ENCODE data around the gene PSMD6.

The PSMD6 gene

GRCh38 chr3:63972196-63972595, 51.1 kb downstream of the PSMD6 start:
- H3K4me1 ChIP-seq (ENCODE audit: insufficient read depth, insufficient read length) = peaks cover 4% of the 10 kb centered on the region
- no peak for DNase-seq (ENCODE audit: low read depth, low spot score)
- H3K4me3 ChIP-seq (ENCODE audit: insufficient read length, low read depth) = no peak overlapping the region
- H3K27me3 ChIP-seq (ENCODE audit: insufficient read depth, insufficient read length) = no peaks in the 10 kb centered on the region
- no peak overlapping the region for H3K9ac ChIP-seq (ENCODE audit: insufficient read length, low read depth)
- TF ChIP-seq SUZ12 (IDR thresholded peaks at IDR 0.05; ENCODE audit: extremely low read depth, insufficient read depth, insufficient read length) (no peak), YY1 (IDR thresholded peaks at IDR 0.05; ENCODE audit: insufficient read depth, insufficient read length) (no peak), ZNF274 (IDR thresholded peaks at IDR 0.05; ENCODE audit: low read depth, low read length) (no peak)
- H3K9me3 ChIP-seq (ENCODE audit: insufficient read depth, low read length) = no peaks in the 10 kb centered on the region
- peaks cover 12% of the 10 kb centered on the region for H3K36me3 ChIP-seq (ENCODE audit: insufficient read depth, insufficient read length, low read length)

GRCh38 chr3:63970631-63971475, 52.4 kb downstream of the PSMD6 start:
- Histone ChIP-seq H3K4me3 (ENCODE audit: insufficient read length, low read depth) (no peak overlapping the region), H3K36me3 (ENCODE audit: insufficient read depth, insufficient read length, low read length) (peaks cover 12% of the 10 kb centered on the region), H3K27me3 (ENCODE audit: insufficient read depth, insufficient read length) (no peaks in the 10 kb centered on the region), H3K4me1 (ENCODE audit: insufficient read depth, insufficient read length) (peaks cover 4% of the 10 kb centered on the region), H3K9me3 (ENCODE audit: insufficient read depth, low read length) (no peaks in the 10 kb centered on the region), H3K9ac (ENCODE audit: insufficient read length, low read depth) (no peak overlapping the region)
- no peak for DNase-seq (ENCODE audit: low read depth, low spot score)
- TF ChIP-seq YY1 (IDR thresholded peaks at IDR 0.05; ENCODE audit: insufficient read depth, insufficient read length) (no peak), ZNF274 (IDR thresholded peaks at IDR 0.05; ENCODE audit: low read depth, low read length) (no peak), SUZ12 (IDR thresholded peaks at IDR 0.05; ENCODE audit: extremely low read depth, insufficient read depth, insufficient read length) (no peak)

GRCh38 chr3:63969876-63970275, 53.4 kb downstream of the PSMD6 start:
- H3K4me3 ChIP-seq (ENCODE audit: insufficient read length, low read depth) = no peak overlapping the region
- H3K36me3 ChIP-seq (ENCODE audit: insufficient read depth, insufficient read length, low read length) = peaks cover 12% of the 10 kb centered on the region
- H3K27me3 ChIP-seq (ENCODE audit: insufficient read depth, insufficient read length) = no peaks in the 10 kb centered on the region
- no peaks in the 10 kb centered on the region for H3K9me3 ChIP-seq (ENCODE audit: insufficient read depth, low read length)
- peaks cover 4% of the 10 kb centered on the region for H3K4me1 ChIP-seq (ENCODE audit: insufficient read depth, insufficient read length)
- no peak for DNase-seq (ENCODE audit: low read depth, low spot score)
- no peak for TF ChIP-seq SUZ12 (IDR thresholded peaks at IDR 0.05; ENCODE audit: extremely low read depth, insufficient read depth, insufficient read length)
- no peak for TF ChIP-seq ZNF274 (IDR thresholded peaks at IDR 0.05; ENCODE audit: low read depth, low read length)
- TF ChIP-seq YY1 (IDR thresholded peaks at IDR 0.05; ENCODE audit: insufficient read depth, insufficient read length) = no peak
- H3K9ac ChIP-seq (ENCODE audit: insufficient read length, low read depth) = no peak overlapping the region

- H3K36me3 ChIP-seq (ENCODE audit: insufficient read depth, insufficient read length, low read length) = peaks cover 9% of the 10 kb centered on the region
- H3K27me3 ChIP-seq (ENCODE audit: insufficient read depth, insufficient read length) = no peaks in the 10 kb centered on the region
- TF ChIP-seq ZNF274 (IDR thresholded peaks at IDR 0.05; ENCODE audit: low read depth, low read length) (no peak), SUZ12 (IDR thresholded peaks at IDR 0.05; ENCODE audit: extremely low read depth, insufficient read depth, insufficient read length) (no peak), YY1 (IDR thresholded peaks at IDR 0.05; ENCODE audit: insufficient read depth, insufficient read length) (no peak)
- no peak overlapping the region for H3K4me3 ChIP-seq (ENCODE audit: insufficient read length, low read depth)
- no peaks in the 10 kb centered on the region for H3K9me3 ChIP-seq (ENCODE audit: insufficient read depth, low read length)
- H3K4me1 ChIP-seq (ENCODE audit: insufficient read depth, insufficient read length) = peaks cover 4% of the 10 kb centered on the region
- DNase-seq (ENCODE audit: low read depth, low spot score) = no peak
- H3K9ac ChIP-seq (ENCODE audit: insufficient read length, low read depth) = no peak overlapping the region
These were observed 54.5 kb downstream of the PSMD6 start for GRCh38 chr3:63968612-63969350.

- no peaks in the 10 kb centered on the region for H3K27me3 ChIP-seq (ENCODE audit: insufficient read depth, insufficient read length)
- no peak overlapping the region for H3K4me3 ChIP-seq (ENCODE audit: insufficient read length, low read depth)
- TF ChIP-seq YY1 (IDR thresholded peaks at IDR 0.05; ENCODE audit: insufficient read depth, insufficient read length) = no peak
- TF ChIP-seq SUZ12 (IDR thresholded peaks at IDR 0.05; ENCODE audit: extremely low read depth, insufficient read depth, insufficient read length) = no peak
- no peak for TF ChIP-seq ZNF274 (IDR thresholded peaks at IDR 0.05; ENCODE audit: low read depth, low read length)
- no peak overlapping the region for H3K9ac ChIP-seq (ENCODE audit: insufficient read length, low read depth)
- peaks cover 1% of the 10 kb centered on the region for H3K36me3 ChIP-seq (ENCODE audit: insufficient read depth, insufficient read length, low read length)
- H3K9me3 ChIP-seq (ENCODE audit: insufficient read depth, low read length) = no peaks in the 10 kb centered on the region
- H3K4me1 ChIP-seq (ENCODE audit: insufficient read depth, insufficient read length) = peaks cover 4% of the 10 kb centered on the region
- no peak for DNase-seq (ENCODE audit: low read depth, low spot score)
These were observed 55.4 kb downstream of the PSMD6 start for GRCh38 chr3:63967675-63968611.

- no peaks in the 10 kb centered on the region for H3K27me3 ChIP-seq (ENCODE audit: insufficient read depth, insufficient read length)
- TF ChIP-seq SUZ12 (IDR thresholded peaks at IDR 0.05; ENCODE audit: extremely low read depth, insufficient read depth, insufficient read length) = no peak
- TF ChIP-seq YY1 (IDR thresholded peaks at IDR 0.05; ENCODE audit: insufficient read depth, insufficient read length) = no peak
- no peak for TF ChIP-seq ZNF274 (IDR thresholded peaks at IDR 0.05; ENCODE audit: low read depth, low read length)
- H3K36me3 ChIP-seq (ENCODE audit: insufficient read depth, insufficient read length, low read length) = no peaks in the 10 kb centered on the region
- no peak overlapping the region for H3K4me3 ChIP-seq (ENCODE audit: insufficient read length, low read depth)
- H3K9ac ChIP-seq (ENCODE audit: insufficient read length, low read depth) = no peak overlapping the region
- DNase-seq (ENCODE audit: low read depth, low spot score) = no peak
- peaks cover 4% of the 10 kb centered on the region for H3K4me1 ChIP-seq (ENCODE audit: insufficient read depth, insufficient read length)
- H3K9me3 ChIP-seq (ENCODE audit: insufficient read depth, low read length) = no peaks in the 10 kb centered on the region
These were observed 56.4 kb downstream of the PSMD6 start for GRCh38 chr3:63966871-63967270.

All from NT2/D1 (cell line).